Measurements from ENCODE around the gene API5. TPM values are rescaled to one million over a fixed set of nuclear protein-coding genes. Genes with fewer than 3 reads are reported as not detected.

API5 gene
- total and polyA plus RNA-seq, 2 experiments from 2014 or later, result 36.1 to 144 TPM

GRCh38 chr11:43327987-43328386, 16.2 kb downstream of the API5 start:
- Mint-ChIP-seq H3K36me3 (ENCODE audit: low read depth) (peaks cover 74% of the 10 kb centered on the region), H3K27ac (no peak overlapping the region), H3K9me3 (no peaks in the 10 kb centered on the region), H3K27me3 (ENCODE audit: insufficient read depth, low read depth, poor library complexity) (no peaks in the 10 kb centered on the region), H3K4me1 (no peaks in the 10 kb centered on the region), H3K4me3 (no peak overlapping the region)
- no peaks in the 10 kb centered on the region for H3F3A ChIP-seq (replicated peaks; ENCODE audit: low read depth)
- no peak overlapping the region for H3K27ac ChIP-seq (ENCODE audit: low read depth)
- H4K20me1 ChIP-seq (replicated peaks; ENCODE audit: insufficient read depth), result peaks cover 4% of the 10 kb centered on the region; the same call in 1 of the 2 replicates
- no peak overlapping the region for H2AFZ ChIP-seq
- H3K79me2 ChIP-seq (replicated peaks; ENCODE audit: insufficient read depth), result no peaks in the 10 kb centered on the region
- H3K4me2 ChIP-seq, result no peak overlapping the region
- no peak overlapping the region for H3K4me3 ChIP-seq
- ATAC-seq (no peak), DNase-seq (ENCODE audit: low spot score) (no peak)
- peaks cover 67% of the 10 kb centered on the region for H3K36me3 ChIP-seq (ENCODE audit: insufficient read depth)
- H3K9me2 ChIP-seq (ENCODE audit: insufficient read depth), result no peaks in the 10 kb centered on the region
- no peaks in the 10 kb centered on the region for H3K27me3 ChIP-seq (ENCODE audit: insufficient read depth)
- no peak for TF ChIP-seq EZH2 (IDR thresholded peaks at IDR 0.05; ENCODE audit: low read depth, unreplicated experiment)
- no peak for TF ChIP-seq ZNF331 (CRISPR knock-in tag; IDR thresholded peaks at IDR 0.05; ENCODE audit: low read depth)
- TF ChIP-seq REST (IDR thresholded peaks at IDR 0.05; ENCODE audit: unreplicated experiment), result no peak
- no peak for TF ChIP-seq ZNF114 (CRISPR knock-in tag; IDR thresholded peaks at IDR 0.05)
- TF ChIP-seq POLR2AphosphoS5 (IDR thresholded peaks at IDR 0.05; ENCODE audit: low read depth), result no peak
- no peak for TF ChIP-seq EZH2phosphoT487 (IDR thresholded peaks at IDR 0.05; ENCODE audit: unreplicated experiment)
- no peak for TF ChIP-seq NANOG (IDR thresholded peaks at IDR 0.05; ENCODE audit: borderline replicate concordance)
- TF ChIP-seq CTCF (conservative IDR thresholded peaks at IDR 0.05; ENCODE audit: low read depth in 2 of 2), result no peak
- TF ChIP-seq ETS1 (IDR thresholded peaks at IDR 0.05), result no peak
- TF ChIP-seq STAT1 (IDR thresholded peaks at IDR 0.05; ENCODE audit: unreplicated experiment), result no peak
- TF ChIP-seq CREB1 (CRISPR knock-in tag; IDR thresholded peaks at IDR 0.05; ENCODE audit: low read depth), result no peak
- TF ChIP-seq JUNB (IDR thresholded peaks at IDR 0.05; ENCODE audit: unreplicated experiment), result no peak
- no peak for TF ChIP-seq ZNF462 (CRISPR knock-in tag; IDR thresholded peaks at IDR 0.05)
- H3K4me1 ChIP-seq (ENCODE audit: insufficient read depth), result no peaks in the 10 kb centered on the region
